Stimulated activated CD4-positive, alpha-beta T cell treated with anti-CD3 and anti-CD28 coated beads, Interleukin-4, amount 100 ng/mL, for 24 hours (primary cell): ENCODE measurements around the gene SLC22A2.

Source experiments
- DNase-seq: peaks from one replicate; pipeline ENCODE4 v3.0.0-alpha.2; 2020

Gene SLC22A2

GRCh38 chr6:160203522-160203921 lies 55.1 kb downstream of the SLC22A2 start:
- no peak for DNase-seq

- DNase-seq = no peak
Measured at GRCh38 chr6:160203076-160203475, 55.5 kb downstream of the SLC22A2 start.

- DNase-seq = no peak
Measured at GRCh38 chr6:160202411-160202810, 56.2 kb downstream of the SLC22A2 start.

GRCh38 chr6:160201061-160201460 lies 57.6 kb downstream of the SLC22A2 start:
- no peak for DNase-seq

GRCh38 chr6:160198606-160199211 lies 59.9 kb downstream of the SLC22A2 start:
- DNase-seq = no peak

- DNase-seq = no peak
Measured at GRCh38 chr6:160197662-160198061, 61.0 kb downstream of the SLC22A2 start.

- DNase-seq = no peak
Measured at GRCh38 chr6:160194808-160195207, 63.8 kb downstream of the SLC22A2 start.

- DNase-seq = no peak
Measured at GRCh38 chr6:160192840-160193239, 65.8 kb downstream of the SLC22A2 start.

GRCh38 chr6:160190973-160191372 lies 67.6 kb downstream of the SLC22A2 start:
- DNase-seq = no peak

GRCh38 chr6:160190081-160190480 lies 68.5 kb downstream of the SLC22A2 start:
- no peak for DNase-seq

GRCh38 chr6:160188773-160189172 lies 69.8 kb downstream of the SLC22A2 start:
- DNase-seq = no peak

GRCh38 chr6:160180706-160181105 lies 77.9 kb downstream of the SLC22A2 start:
- DNase-seq = no peak

- no peak for DNase-seq
Measured at GRCh38 chr6:160178271-160178670, 80.3 kb downstream of the SLC22A2 start.

- no peak for DNase-seq
Measured at GRCh38 chr6:160177220-160177619, 81.4 kb downstream of the SLC22A2 start.

GRCh38 chr6:160174681-160175080 lies 83.9 kb downstream of the SLC22A2 start:
- DNase-seq = no peak

GRCh38 chr6:160173806-160174527 lies 84.7 kb downstream of the SLC22A2 start:
- no peak for DNase-seq

GRCh38 chr6:160172704-160173103 lies 85.9 kb downstream of the SLC22A2 start:
- DNase-seq = no peak

GRCh38 chr6:160170018-160170680 lies 88.5 kb downstream of the SLC22A2 start:
- DNase-seq = no peak

GRCh38 chr6:160167604-160168399 lies 90.8 kb downstream of the SLC22A2 start:
- DNase-seq = no peak
